Sigmoid colon (tissue), 7 donors: ENCODE data around the gene DNAAF6. TPM values are rescaled to one million over a fixed set of nuclear protein-coding genes. Genes with fewer than 3 reads are reported as not detected.

Experiments
- DNase-seq: peaks from one replicate; pipeline ENCODE4 v3.0.0-alpha.2; 2019
- H3K27ac ChIP-seq, 4 donors: fragments of 200-600 bp; sonication (generic); one replicate each; pipeline ENCODE4 v1.5.1; 2016 to 2019; ENCODE audit warnings: mild to moderate bottlenecking in 1 of 4
- H3K27me3 ChIP-seq, 3 donors: fragments of 200-600 bp; sonication (generic); one replicate each; pipeline ENCODE4 v1.5.1; 2019; ENCODE audit warnings: mild to moderate bottlenecking in 1 of 3
- H3K36me3 ChIP-seq, 4 donors: fragments of 200-600 bp; sonication (generic); one replicate each; pipeline ENCODE4 v1.5.1; 2016 to 2019
- H3K4me1 ChIP-seq, 4 donors: fragments of 200-600 bp; sonication (generic); one replicate each; pipeline ENCODE4 v1.5.1; 2017 to 2019
- H3K4me3 ChIP-seq, 4 donors: fragments of 200-600 bp; sonication (generic); one replicate each; pipeline ENCODE4 v1.5.1; 2017 to 2019; ENCODE audit warnings: mild to moderate bottlenecking in 2 of 4, moderate library complexity in 1 of 4
- H3K9me3 ChIP-seq, 4 donors: fragments of 200-600 bp in 3 of 4; sonication (generic) in 3 of 4; one replicate each; pipeline versions ENCODE4 v1.5.1 to v1.6.1; 2013 to 2019
- EP300 ChIP-seq, 4 donors: sonication (generic); formaldehyde crosslinking; IDR thresholded peaks; one replicate each; pipeline ENCODE4 v1.6.1; 2017; ENCODE audit warnings: antibody characterized with exemption in 4 of 4
- POLR2A ChIP-seq, 2 donors: fragments of 450-650 bp; IDR thresholded peaks; one replicate each; pipeline ENCODE4 v1.6.1; 2016; ENCODE audit warnings: antibody characterized with exemption in 2 of 2, mild to moderate bottlenecking in 2 of 2, moderate library complexity in 2 of 2
- POLR2AphosphoS5 ChIP-seq, 4 donors: sonication (generic); formaldehyde crosslinking; IDR thresholded peaks; one replicate each; pipeline ENCODE4 v1.6.1; 2017; ENCODE audit warnings: antibody characterized with exemption in 4 of 4
- WGBS, 2 donors: extraction: QIAGEN DNeasy Blood & Tissue Kit; methylation state at CpG; one replicate each; pipeline ENCODE4 v1.1.7; 2013; 5-methylcytosine and 5-hydroxymethylcytosine counted together
- intact Hi-C: fragments of 100-400 bp; cut with DNase I; formaldehyde crosslinking; loops from one replicate; pipeline ENCODE4 v1.15.1; 2023
- polyA plus RNA-seq, 3 donors: library from polyadenylated mRNA; stranded (reverse); fragments of 200-250 nt; gene quantifications; one replicate each; pipeline ENCODE4 v1.2.3, GENCODE V29; 2013
- total RNA-seq, 4 donors: library from RNA; depleted of rRNA; stranded (reverse); fragments of >200 nt; gene quantifications; one replicate each; pipeline ENCODE4 v1.1.0, GENCODE V29; 2016
- TF ChIP-seq, protein P1 (sequence below), 4 experiments: fragments of 450-650 bp in 3 of 4; fragments of 200-600 bp in 1 of 4; IDR thresholded peaks; one replicate each; pipeline ENCODE4 v1.5.1; 2016 to 2019; ENCODE audit warnings: antibody characterized with exemption in 4 of 4, mild to moderate bottlenecking in 3 of 4, moderate library complexity in 2 of 4
- donor health status: healthy with polysubstance abuse.
- donor health status: Bipolar disorder and iron deficiency.
- donor health status: healthy.

The DNAAF6 gene
- total and polyA plus RNA-seq, 7 donors, result not detected

DNA sequence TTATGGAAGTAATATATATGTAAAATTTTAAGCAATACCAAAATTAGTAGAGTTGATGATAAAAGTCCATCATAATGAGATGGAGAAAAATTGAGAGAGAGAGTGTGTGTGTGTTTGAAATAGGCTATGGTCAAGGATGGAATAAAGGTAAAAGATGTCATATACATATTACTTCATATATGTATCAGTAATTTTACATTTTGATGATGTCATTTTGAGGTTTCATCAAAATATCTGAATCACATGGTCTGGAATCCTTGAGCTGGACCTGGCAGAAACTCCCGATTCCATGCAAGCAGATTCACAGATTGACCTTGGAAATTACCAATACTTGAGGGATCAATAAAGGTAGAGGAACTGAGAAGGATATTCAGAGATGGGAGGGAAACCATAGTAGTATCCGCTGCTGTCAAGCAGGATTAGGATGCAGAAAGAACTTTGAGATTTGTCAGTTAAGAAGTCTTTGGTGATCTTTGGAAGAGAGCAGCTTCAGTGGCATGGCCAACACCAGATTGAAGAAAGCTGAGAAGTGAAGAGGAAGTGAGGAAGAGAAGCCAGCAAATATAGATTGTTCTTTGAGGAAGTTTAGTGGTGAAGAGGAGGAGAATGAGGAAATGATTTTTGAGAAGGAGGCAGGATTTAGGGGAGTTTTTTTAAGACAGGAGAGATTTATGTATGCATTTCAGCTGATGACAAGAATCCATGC lies 21.5 kb downstream of the DNAAF6 start:
- 96 to 97% methylated on average over 2 of the region's 2 CpGs for WGBS, 2 donors
- no peaks in the 10 kb centered on the region for H3K4me1 ChIP-seq
- no peak for DNase-seq

DNA sequence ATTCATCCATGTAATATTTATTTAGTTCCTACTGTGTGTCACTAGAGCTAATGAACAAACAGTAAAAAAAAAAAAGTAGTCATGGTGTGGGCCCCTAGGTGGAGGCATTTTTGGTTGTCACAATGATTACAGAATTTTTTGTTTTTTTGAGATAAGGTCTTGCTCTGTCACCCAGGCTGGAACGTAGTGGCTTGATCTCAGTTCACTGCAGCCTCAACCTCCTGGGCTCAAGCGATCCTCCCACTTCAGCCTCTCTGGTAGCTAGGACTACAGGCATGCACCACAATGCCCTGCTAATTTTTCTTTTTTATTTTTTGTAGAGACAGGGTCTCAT lies 22.0 kb downstream of the DNAAF6 start:
- no peak overlapping the region for H3K4me3 ChIP-seq
- H3K27ac ChIP-seq, result no peak overlapping the region
- H3K36me3 ChIP-seq, result no peaks in the 10 kb centered on the region
- no peaks in the 10 kb centered on the region for H3K27me3 ChIP-seq
- TF ChIP-seq, protein P1, sequence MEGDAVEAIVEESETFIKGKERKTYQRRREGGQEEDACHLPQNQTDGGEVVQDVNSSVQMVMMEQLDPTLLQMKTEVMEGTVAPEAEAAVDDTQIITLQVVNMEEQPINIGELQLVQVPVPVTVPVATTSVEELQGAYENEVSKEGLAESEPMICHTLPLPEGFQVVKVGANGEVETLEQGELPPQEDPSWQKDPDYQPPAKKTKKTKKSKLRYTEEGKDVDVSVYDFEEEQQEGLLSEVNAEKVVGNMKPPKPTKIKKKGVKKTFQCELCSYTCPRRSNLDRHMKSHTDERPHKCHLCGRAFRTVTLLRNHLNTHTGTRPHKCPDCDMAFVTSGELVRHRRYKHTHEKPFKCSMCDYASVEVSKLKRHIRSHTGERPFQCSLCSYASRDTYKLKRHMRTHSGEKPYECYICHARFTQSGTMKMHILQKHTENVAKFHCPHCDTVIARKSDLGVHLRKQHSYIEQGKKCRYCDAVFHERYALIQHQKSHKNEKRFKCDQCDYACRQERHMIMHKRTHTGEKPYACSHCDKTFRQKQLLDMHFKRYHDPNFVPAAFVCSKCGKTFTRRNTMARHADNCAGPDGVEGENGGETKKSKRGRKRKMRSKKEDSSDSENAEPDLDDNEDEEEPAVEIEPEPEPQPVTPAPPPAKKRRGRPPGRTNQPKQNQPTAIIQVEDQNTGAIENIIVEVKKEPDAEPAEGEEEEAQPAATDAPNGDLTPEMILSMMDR (IDR thresholded peaks at IDR 0.05), result no peak
- intact Hi-C loops, result no loop called here
- DNase-seq, result no peak
- WGBS, 2 donors, result 70 to 84% methylated on average over 2 of the region's 2 CpGs
- H3K4me1 ChIP-seq, result no peaks in the 10 kb centered on the region
- H3K9me3 ChIP-seq, result no peaks in the 10 kb centered on the region

More for the DNA sequence above, 21.5 kb downstream of the DNAAF6 start:
- H3K27me3 ChIP-seq, result no peaks in the 10 kb centered on the region
- TF ChIP-seq EP300 (IDR thresholded peaks at IDR 0.05) (no peak), POLR2AphosphoS5 (IDR thresholded peaks at IDR 0.05) (no peak)
- no peak overlapping the region for H3K4me3 ChIP-seq
- intact Hi-C loops, result no loop called here
- H3K27ac ChIP-seq, result no peak overlapping the region
- no peaks in the 10 kb centered on the region for H3K9me3 ChIP-seq
- no peaks in the 10 kb centered on the region for H3K36me3 ChIP-seq

DNA sequence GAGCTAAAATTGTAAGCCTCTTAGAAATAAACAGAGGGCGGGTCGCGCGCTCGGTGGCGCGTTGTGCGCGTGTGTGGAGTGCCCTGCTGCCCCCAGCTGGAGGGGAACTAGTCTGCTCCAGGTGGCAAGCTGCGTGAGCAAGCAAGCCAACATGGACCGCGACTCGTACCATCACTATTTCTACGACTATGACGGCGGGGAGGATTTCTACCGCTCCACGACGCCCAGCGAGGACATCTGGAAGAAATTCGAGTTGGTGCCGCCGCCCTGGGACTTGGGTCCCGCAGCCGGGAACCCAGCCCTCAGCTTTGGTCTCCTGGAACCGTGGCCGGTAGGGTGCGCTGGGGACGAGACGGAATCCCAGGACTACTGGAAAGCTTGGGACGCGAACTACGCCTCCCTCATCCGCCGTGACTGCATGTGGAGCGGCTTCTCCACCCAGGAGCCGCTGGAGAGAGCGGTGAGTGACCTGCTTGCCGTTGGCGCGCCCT lies 66.1 kb downstream of the DNAAF6 start:
- Histone ChIP-seq H3K36me3 (no peaks in the 10 kb centered on the region), H3K27ac (no peak overlapping the region), H3K27me3 (peaks cover 0 to 6% (median 3%) of the 10 kb centered on the region in 3 donors), H3K9me3 (no peaks in the 10 kb centered on the region), H3K4me3 (no peak overlapping the region), H3K4me1 (no peaks in the 10 kb centered on the region)
- intact Hi-C loops, result no loop called here
- 5 to 15% methylated on average over 41 of the region's 41 CpGs for WGBS, 2 donors
- TF ChIP-seq, protein P1 (IDR thresholded peaks at IDR 0.05), result no peak
- no peak for TF ChIP-seq POLR2A (IDR thresholded peaks at IDR 0.05)
- no peak for TF ChIP-seq POLR2AphosphoS5 (IDR thresholded peaks at IDR 0.05)
- no peak for TF ChIP-seq EP300 (IDR thresholded peaks at IDR 0.05)
- DNase-seq, result no peak

DNA sequence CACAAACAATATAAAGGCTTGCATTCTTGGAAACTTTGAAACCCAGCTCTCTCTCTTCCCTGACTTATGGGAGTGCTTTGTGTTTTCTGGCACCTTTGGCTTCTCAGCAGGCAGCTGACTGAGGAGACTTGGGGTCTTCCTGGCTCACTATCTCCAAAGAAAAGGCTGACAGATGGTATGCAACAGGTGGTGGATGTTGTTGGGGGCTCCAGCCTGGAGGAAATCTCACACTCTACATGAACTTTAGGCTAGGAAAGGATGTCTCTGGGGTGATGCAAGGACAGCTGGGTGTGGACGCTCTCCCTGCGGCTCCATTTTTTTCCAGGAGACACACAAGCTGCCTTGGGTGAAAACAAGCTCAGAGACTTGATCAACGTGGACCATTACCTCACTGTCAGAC lies 67.4 kb downstream of the DNAAF6 start:
- DNase-seq, result no peak
- TF ChIP-seq POLR2A (IDR thresholded peaks at IDR 0.05), result no peak
- no peak for TF ChIP-seq EP300 (IDR thresholded peaks at IDR 0.05)
- TF ChIP-seq, protein P1 (IDR thresholded peaks at IDR 0.05), result no peak
- no peak for TF ChIP-seq POLR2AphosphoS5 (IDR thresholded peaks at IDR 0.05)
- Histone ChIP-seq H3K36me3 (no peaks in the 10 kb centered on the region), H3K4me3 (no peak overlapping the region), H3K4me1 (no peaks in the 10 kb centered on the region), H3K9me3 (no peaks in the 10 kb centered on the region), H3K27me3 (peaks cover 0 to 6% (median 3%) of the 10 kb centered on the region in 3 donors), H3K27ac (no peak overlapping the region)
- intact Hi-C loops, result no loop called here
- 73 to 81% methylated on average over 3 of the region's 3 CpGs for WGBS, 2 donors

DNA sequence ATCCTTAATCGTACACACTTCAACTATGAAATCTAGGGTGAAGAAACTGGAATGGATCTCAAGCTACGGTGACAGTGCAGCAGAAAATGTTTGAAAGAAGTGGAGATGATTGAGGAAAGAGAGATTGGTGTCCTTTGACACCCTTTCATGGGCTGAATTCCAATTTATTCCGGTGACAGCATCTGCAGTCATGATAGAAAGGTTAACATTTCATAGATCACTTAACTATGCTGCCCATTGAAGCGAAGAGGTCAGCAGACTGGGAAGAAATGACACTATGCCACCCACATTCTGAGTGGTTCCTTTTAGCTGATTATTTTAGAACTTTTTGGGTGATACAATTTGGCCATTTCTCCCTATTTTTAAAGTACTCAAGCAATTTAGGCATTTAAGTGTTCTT lies 82.3 kb downstream of the DNAAF6 start:
- TF ChIP-seq, protein P1 (IDR thresholded peaks at IDR 0.05), result no peak
- TF ChIP-seq EP300 (IDR thresholded peaks at IDR 0.05) (no peak), POLR2AphosphoS5 (IDR thresholded peaks at IDR 0.05) (no peak)
- 73 to 74% methylated on average over 4 of the region's 4 CpGs for WGBS, 2 donors
- H3K4me1 ChIP-seq, result no peaks in the 10 kb centered on the region

More for the DNA sequence above, 82.3 kb downstream of the DNAAF6 start:
- intact Hi-C loops, result no loop called here
- H3K36me3 ChIP-seq, result no peaks in the 10 kb centered on the region
- no peak overlapping the region for H3K4me3 ChIP-seq
- DNase-seq, result no peak
- H3K27ac ChIP-seq, result no peak overlapping the region
- H3K9me3 ChIP-seq, result no peaks in the 10 kb centered on the region
- no peaks in the 10 kb centered on the region for H3K27me3 ChIP-seq
